LNCAP (cell line): ENCODE results near the gene ABCB9.

ENCODE experiments used
- CTCF ChIP-seq: fragments of 450-650 bp; IDR thresholded peaks from 2 replicates; pipeline ENCODE4 v1.5.1; 2017; ENCODE audit warnings: mild to moderate bottlenecking

ABCB9 gene

GRCh38 chr12:122997343-122998250, 31.3 kb upstream of the ABCB9 start:
- no peak for TF ChIP-seq CTCF

- TF ChIP-seq CTCF, result no peak
Observed at GRCh38 chr12:122996621-122997342, 30.5 kb upstream of the ABCB9 start.

- no peak for TF ChIP-seq CTCF
Observed at GRCh38 chr12:122996188-122996601, 29.9 kb upstream of the ABCB9 start.

- TF ChIP-seq CTCF, result no peak
Observed at GRCh38 chr12:122995503-122996187, 29.4 kb upstream of the ABCB9 start.

- TF ChIP-seq CTCF, result no peak
Observed at GRCh38 chr12:122994781-122995502, 28.7 kb upstream of the ABCB9 start.

- no peak for TF ChIP-seq CTCF
Observed at GRCh38 chr12:122994140-122994675, 27.9 kb upstream of the ABCB9 start.

GRCh38 chr12:122992386-122992785, 26.1 kb upstream of the ABCB9 start:
- TF ChIP-seq CTCF, result no peak
